ENCODE data around the gene PRKCE. TPM values are rescaled to one million over a fixed set of nuclear protein-coding genes. Genes with fewer than 3 reads are reported as not detected.

The PRKCE gene
- total and polyA plus RNA-seq, 7 donors = 3.0 to 21.9 (median 15.8) TPM

DNA sequence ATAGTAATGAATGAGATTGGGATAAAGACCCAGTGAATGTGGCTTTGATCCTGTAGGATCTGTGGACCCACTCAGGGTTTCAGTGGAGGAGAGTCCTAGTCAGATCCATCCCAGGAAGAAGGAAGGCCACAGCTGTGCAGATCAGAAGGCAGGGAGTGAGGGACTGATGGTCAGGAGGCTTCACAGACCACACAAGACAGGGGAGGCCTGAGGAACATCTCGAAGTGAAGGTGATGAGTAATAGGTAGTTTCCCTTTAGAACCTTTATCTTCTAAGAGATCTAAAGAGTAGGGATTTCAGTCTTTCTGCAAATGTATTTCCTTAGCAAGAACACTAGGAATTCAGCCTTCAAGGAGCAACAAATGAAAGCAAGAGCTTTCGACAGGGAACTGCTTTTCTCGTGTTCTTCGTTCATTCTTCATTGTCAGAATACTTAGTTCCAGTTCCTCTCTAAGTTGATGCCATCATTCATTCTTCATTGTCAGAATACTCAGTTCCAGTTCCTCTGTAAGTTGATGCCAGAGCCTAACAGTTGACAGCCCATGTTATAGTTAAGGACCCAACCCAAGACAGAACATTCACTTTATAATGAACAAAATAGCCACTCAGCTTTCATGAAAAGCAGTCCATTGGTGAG, 495.5 kb downstream of the PRKCE start:
- TF ChIP-seq CTCF (IDR thresholded peaks at IDR 0.05) (no peak), POLR2A (IDR thresholded peaks at IDR 0.05) (no peak), EP300 (IDR thresholded peaks at IDR 0.05) (no peak), POLR2AphosphoS5 (IDR thresholded peaks at IDR 0.05) (no peak)
- no peaks in the 10 kb centered on the region for H3K9me3 ChIP-seq
- H3K4me3 ChIP-seq = no peak overlapping the region
- 75 to 80% methylated on average over 4 of the region's 4 CpGs for WGBS, 2 donors
- peaks cover 0 to 21% (median 0%) of the 10 kb centered on the region in 4 donors for H3K36me3 ChIP-seq
- H3K4me1 ChIP-seq = no peaks in the 10 kb centered on the region
- no peak overlapping the region for H3K27ac ChIP-seq
- peak; percentile 2 for DNase-seq
- intact Hi-C loops (cut with DNase I) = no loop called here
- H3K27me3 ChIP-seq = no peaks in the 10 kb centered on the region

DNA sequence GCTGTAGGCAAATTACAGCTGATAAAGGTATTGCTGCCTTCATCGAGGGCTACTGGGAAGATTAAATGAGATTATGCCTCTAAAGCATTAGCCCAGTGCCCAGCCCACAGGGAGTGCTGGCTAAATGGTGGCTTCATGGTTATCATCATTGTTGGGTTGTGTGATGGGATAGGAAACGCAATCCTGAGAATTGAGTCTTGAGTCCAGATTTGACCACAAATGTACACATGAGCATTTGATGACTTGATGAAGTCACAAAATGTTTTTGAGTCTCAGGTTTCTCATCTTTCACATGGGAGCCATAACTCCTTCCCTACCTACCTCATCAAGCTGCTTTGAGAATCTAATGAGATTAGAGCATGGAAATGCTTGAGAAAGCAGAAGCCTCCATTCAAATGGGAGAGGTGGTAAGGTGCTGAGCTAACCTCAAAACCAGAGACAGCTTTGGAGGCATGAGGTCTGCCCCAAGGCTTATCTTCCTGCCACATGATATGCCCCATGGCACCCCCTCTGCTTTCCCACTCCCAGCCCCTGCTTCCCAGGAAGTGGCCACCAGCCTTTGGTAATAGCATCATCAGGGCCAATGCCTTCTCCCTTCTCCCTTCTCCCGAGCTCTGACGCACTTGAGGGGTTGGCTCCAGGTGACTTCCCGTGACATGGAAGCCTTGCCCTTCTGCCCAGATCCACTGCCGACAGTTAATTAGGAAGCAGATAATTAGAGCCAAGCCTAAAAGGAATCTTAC, 496.3 kb downstream of the PRKCE start:
- WGBS, 2 donors = 96 to 97% methylated on average over 6 of the region's 6 CpGs
- intact Hi-C loops (cut with DNase I) = no loop called here

DNA sequence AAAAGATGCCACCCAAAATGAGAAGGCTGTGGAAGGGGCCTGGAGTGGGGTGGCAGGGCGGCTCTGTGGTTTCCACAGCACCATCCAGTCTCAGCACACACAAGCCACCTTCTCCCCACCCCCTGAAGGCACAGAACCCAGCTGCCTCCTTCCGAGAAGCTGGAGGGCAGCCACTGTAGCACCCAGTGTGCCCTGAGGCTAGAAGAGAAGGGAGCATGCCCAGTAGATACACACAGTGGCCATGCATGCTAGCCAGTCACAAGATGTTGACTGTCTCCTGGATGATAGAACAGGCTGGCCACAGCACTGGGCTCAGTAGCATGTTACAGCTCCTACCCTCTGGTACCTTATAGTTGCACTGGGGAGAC, 496.9 kb downstream of the PRKCE start:
- Histone ChIP-seq H3K4me3 (no peak overlapping the region), H3K4me1 (no peaks in the 10 kb centered on the region), H3K27ac (no peak overlapping the region), H3K27me3 (no peaks in the 10 kb centered on the region), H3K36me3 (peaks cover 0 to 29% (median 0%) of the 10 kb centered on the region in 4 donors), H3K9me3 (no peaks in the 10 kb centered on the region)
- peak; percentile 29 for DNase-seq
- intact Hi-C loops (cut with DNase I) = no loop called here
- TF ChIP-seq CTCF (IDR thresholded peaks at IDR 0.05) (no peak), EP300 (IDR thresholded peaks at IDR 0.05) (no peak), POLR2AphosphoS5 (IDR thresholded peaks at IDR 0.05) (no peak), POLR2A (IDR thresholded peaks at IDR 0.05) (no peak)
- 92 to 96% methylated on average over 2 of the region's 2 CpGs for WGBS, 2 donors

More for the DNA sequence above, 496.3 kb downstream of the PRKCE start:
- no peak for TF ChIP-seq CTCF (IDR thresholded peaks at IDR 0.05)
- TF ChIP-seq EP300 (IDR thresholded peaks at IDR 0.05) = no peak
- no peak for TF ChIP-seq POLR2A (IDR thresholded peaks at IDR 0.05)
- no peak for TF ChIP-seq POLR2AphosphoS5 (IDR thresholded peaks at IDR 0.05)
- Histone ChIP-seq H3K27ac (no peak overlapping the region), H3K9me3 (no peaks in the 10 kb centered on the region), H3K27me3 (no peaks in the 10 kb centered on the region), H3K4me1 (no peaks in the 10 kb centered on the region), H3K4me3 (no peak overlapping the region), H3K36me3 (peaks cover 0 to 24% (median 0%) of the 10 kb centered on the region in 4 donors)
- peak; percentile 30 for DNase-seq

GRCh38 chr2:46150445-46150955, 499.0 kb downstream of the PRKCE start:
- Histone ChIP-seq H3K4me3 (no peak overlapping the region), H3K36me3 (peaks cover 0 to 24% (median 0%) of the 10 kb centered on the region in 4 donors), H3K4me1 (no peaks in the 10 kb centered on the region), H3K9me3 (no peaks in the 10 kb centered on the region), H3K27me3 (no peaks in the 10 kb centered on the region), H3K27ac (peak overlapping the region in 1 of 4 donors; percentile 54)
- peak; percentile 26 for DNase-seq
- intact Hi-C loops (cut with DNase I) = no loop called here
- WGBS, 2 donors = 88 to 92% methylated on average over 3 of the region's 3 CpGs
- no peak for TF ChIP-seq POLR2AphosphoS5 (IDR thresholded peaks at IDR 0.05)
- no peak for TF ChIP-seq POLR2A (IDR thresholded peaks at IDR 0.05)
- no peak for TF ChIP-seq EP300 (IDR thresholded peaks at IDR 0.05)
- TF ChIP-seq CTCF (IDR thresholded peaks at IDR 0.05) = no peak

Data from sigmoid colon (tissue), 7 donors.